Measurements from ENCODE around the gene SRMS.

SRMS gene

GRCh38 chr20:63533388-63533787, 14.2 kb downstream of the SRMS start:
- ChIA-PET POLR2A (ENCODE audit: low non-redundant PET) (interaction anchor here (3.8 kb wide), 1 partner anchor 12 kb away, joined by 53 read pairs; the partner anchor contains the start of gene PPDPF), CTCF (interaction anchor here (2.2 kb wide), 1 partner anchor 441 kb away, joined by 7 read pairs; no protein-coding TSS in a partner anchor)
- H3K27ac ChIP-seq: peak overlapping the region; percentile 98
- no peak for TF ChIP-seq CTCF (conservative IDR thresholded peaks at IDR 0.05; ENCODE audit: low read depth)
- DNase-seq (ENCODE audit: low spot score): no peak

GRCh38 chr20:63532449-63532971, 15.0 kb downstream of the SRMS start:
- no peak for DNase-seq (ENCODE audit: low spot score)
- ChIA-PET POLR2A (ENCODE audit: low non-redundant PET) (interaction anchor here (0.6 kb wide), 1 partner anchor 104 kb away, joined by 3 read pairs; no protein-coding TSS in a partner anchor), CTCF (no interaction called here)
- no peak for TF ChIP-seq CTCF (conservative IDR thresholded peaks at IDR 0.05; ENCODE audit: low read depth)
- peak overlapping the region; percentile 98 for H3K27ac ChIP-seq

GRCh38 chr20:63531686-63532448, 15.7 kb downstream of the SRMS start:
- ChIA-PET CTCF (interaction anchor here (0.6 to 0.9 kb wide), 2 partner anchors 11 to 13 kb away, joined by 3 to 4 read pairs; partner anchors contain the start of gene PPDPF), POLR2A (ENCODE audit: low non-redundant PET) (interaction anchor here (0.9 kb wide), 1 partner anchor 11 kb away, joined by 3 read pairs; no protein-coding TSS in a partner anchor)
- no peak for TF ChIP-seq CTCF (conservative IDR thresholded peaks at IDR 0.05; ENCODE audit: low read depth)
- peak overlapping the region; percentile 98 for H3K27ac ChIP-seq
- DNase-seq (ENCODE audit: low spot score): no peak

- ChIA-PET POLR2A (ENCODE audit: low non-redundant PET) (interaction anchor here (0.7 to 0.9 kb wide), 2 partner anchors 9 to 10 kb away, joined by 3 read pairs; no protein-coding TSS in a partner anchor), CTCF (interaction anchor here (0.9 kb wide), 1 partner anchor 10 kb away, joined by 3 read pairs; the partner anchor contains the start of gene PPDPF)
- DNase-seq (ENCODE audit: low spot score): no peak
- no peak for TF ChIP-seq CTCF (conservative IDR thresholded peaks at IDR 0.05; ENCODE audit: low read depth)
- H3K27ac ChIP-seq: peak overlapping the region; percentile 15
Observed at GRCh38 chr20:63530788-63531160, 16.8 kb downstream of the SRMS start.

- POLR2A ChIA-PET (ENCODE audit: low non-redundant PET): interaction anchor here (0.6 to 0.7 kb wide), 3 partner anchors 9 to 132 kb away, joined by 3 read pairs; no protein-coding TSS in a partner anchor
- peak overlapping the region; percentile 15 for H3K27ac ChIP-seq
- CTCF ChIA-PET: interaction anchor here (0.7 to 1.5 kb wide), 2 partner anchors 9 to 34 kb away, joined by 3 to 6 read pairs; no protein-coding TSS in a partner anchor
- no peak for TF ChIP-seq CTCF (conservative IDR thresholded peaks at IDR 0.05; ENCODE audit: low read depth)
- DNase-seq (ENCODE audit: low spot score): no peak
Observed at GRCh38 chr20:63529861-63530787, 17.4 kb downstream of the SRMS start.
